HEK293 (cell line): ENCODE results near the gene RPS18.

Source experiments
- ELK4 ChIP-seq: IDR thresholded peaks from 2 replicates; pipeline ENCODE4 v1.6.1; 2011; ENCODE audit warnings: mild to moderate bottlenecking, low read depth, low read length, borderline replicate concordance
- GFI1B ChIP-seq: fragments of 450-650 bp; formaldehyde crosslinking; IDR thresholded peaks from 2 replicates; pipeline ENCODE4 v1.5.1; 2016; ENCODE audit warnings: missing biosample characterization, missing genetic modification characterization
- GLI4 ChIP-seq: fragments of 450-650 bp; formaldehyde crosslinking; IDR thresholded peaks from 2 replicates; pipeline ENCODE4 v1.5.1; 2016; ENCODE audit warnings: missing biosample characterization, missing genetic modification characterization
- HOXC10 ChIP-seq: sonication (generic); formaldehyde crosslinking; IDR thresholded peaks from 2 replicates; pipeline ENCODE4 v1.8.1; 2023; ENCODE audit warnings: mild to moderate bottlenecking, missing genetic modification reagents
- KLF16 ChIP-seq: fragments of 450-650 bp; formaldehyde crosslinking; IDR thresholded peaks from 2 replicates; pipeline ENCODE4 v1.5.1; 2017; ENCODE audit warnings: missing biosample characterization, missing genetic modification characterization
- KLF7 ChIP-seq: fragments of 450-650 bp; formaldehyde crosslinking; IDR thresholded peaks from 2 replicates; pipeline ENCODE4 v1.5.1; 2016; ENCODE audit warnings: missing biosample characterization, missing genetic modification characterization, borderline replicate concordance
- REST ChIP-seq: fragments of 450-650 bp; formaldehyde crosslinking; IDR thresholded peaks from 2 replicates; pipeline ENCODE4 v1.5.1; 2016; ENCODE audit warnings: missing biosample characterization, missing genetic modification characterization
- SCRT1 ChIP-seq: fragments of 450-650 bp; formaldehyde crosslinking; IDR thresholded peaks from 2 replicates; pipeline ENCODE4 v1.5.1; 2016; ENCODE audit warnings: missing biosample characterization, missing genetic modification characterization, borderline replicate concordance
- SETDB1 ChIP-seq: IDR thresholded peaks from one replicate; pipeline ENCODE4 v1.6.1; 2017; ENCODE audit warnings: mild to moderate bottlenecking, low read length, moderate library complexity, mixed read lengths; ENCODE audit not compliant: insufficient read length
- SP7 ChIP-seq: fragments of 450-650 bp; formaldehyde crosslinking; IDR thresholded peaks from 2 replicates; pipeline ENCODE4 v1.5.1; 2016; ENCODE audit warnings: missing biosample characterization, missing genetic modification characterization
- TSHZ1 ChIP-seq: fragments of 450-650 bp; formaldehyde crosslinking; IDR thresholded peaks from 2 replicates; pipeline ENCODE4 v1.5.1; 2016; ENCODE audit warnings: missing biosample characterization, missing genetic modification characterization, borderline replicate concordance
- ZBTB1 ChIP-seq: fragments of 450-650 bp; formaldehyde crosslinking; IDR thresholded peaks from 2 replicates; pipeline ENCODE4 v1.5.1; 2016; ENCODE audit warnings: missing biosample characterization, missing genetic modification characterization
- ZBTB17 ChIP-seq: fragments of 450-650 bp; formaldehyde crosslinking; IDR thresholded peaks from 2 replicates; pipeline ENCODE4 v1.5.1; 2016; ENCODE audit warnings: missing biosample characterization, missing genetic modification characterization
- ZBTB20 ChIP-seq: fragments of 450-650 bp; formaldehyde crosslinking; IDR thresholded peaks from 2 replicates; pipeline ENCODE4 v1.5.1; 2016; ENCODE audit warnings: missing biosample characterization, missing genetic modification characterization
- ZNF202 ChIP-seq: fragments of 450-650 bp; formaldehyde crosslinking; IDR thresholded peaks from 2 replicates; pipeline ENCODE4 v1.5.1; 2016; ENCODE audit warnings: missing biosample characterization, missing genetic modification characterization, borderline replicate concordance
- ZNF274 ChIP-seq, 2 experiments: fragments of 200-500 bp in 1 of 2; fragments of 450-650 bp in 1 of 2; sonication (Bioruptor generic) in 1 of 2; formaldehyde crosslinking in 1 of 2; IDR thresholded peaks; 2 replicates each; pipeline versions ENCODE4 v1.5.1 to v1.6.1; 2014 to 2016; ENCODE audit warnings: borderline replicate concordance in 1 of 2, inconsistent platforms in 1 of 2, low read length in 1 of 2, missing biosample characterization in 1 of 2, missing genetic modification characterization in 1 of 2
- ZNF335 ChIP-seq: fragments of 450-650 bp; formaldehyde crosslinking; conservative IDR thresholded peaks from 2 replicates; pipeline ENCODE4 v1.5.1; 2016; ENCODE audit warnings: missing biosample characterization, missing genetic modification characterization
- ZNF423 ChIP-seq: fragments of 450-650 bp; formaldehyde crosslinking; IDR thresholded peaks from 2 replicates; pipeline ENCODE4 v1.5.1; 2016; ENCODE audit warnings: missing biosample characterization, missing genetic modification characterization
- ZNF433 ChIP-seq: fragments of 450-650 bp; formaldehyde crosslinking; IDR thresholded peaks from 2 replicates; pipeline ENCODE4 v1.5.1; 2016; ENCODE audit warnings: missing biosample characterization, missing genetic modification characterization, low read depth
- ZNF513 ChIP-seq: fragments of 450-650 bp; IDR thresholded peaks from 2 replicates; pipeline ENCODE4 v1.5.1; 2018; ENCODE audit warnings: missing biosample characterization, missing genetic modification characterization
- ZNF529 ChIP-seq: fragments of 450-650 bp; formaldehyde crosslinking; IDR thresholded peaks from 2 replicates; pipeline ENCODE4 v1.5.1; 2017; ENCODE audit warnings: missing genetic modification characterization, missing biosample characterization; ENCODE audit not compliant: insufficient replicate concordance
- ZNF621 ChIP-seq: fragments of 450-650 bp; formaldehyde crosslinking; IDR thresholded peaks from 2 replicates; pipeline ENCODE4 v1.5.1; 2017; ENCODE audit warnings: missing biosample characterization, missing genetic modification characterization
- ZNF629 ChIP-seq: fragments of 450-650 bp; formaldehyde crosslinking; IDR thresholded peaks from 2 replicates; pipeline ENCODE4 v1.5.1; 2017; ENCODE audit warnings: missing biosample characterization, missing genetic modification characterization
- ZNF704 ChIP-seq: fragments of 450-650 bp; formaldehyde crosslinking; IDR thresholded peaks from 2 replicates; pipeline ENCODE4 v1.5.1; 2016; ENCODE audit warnings: missing biosample characterization, missing genetic modification characterization
- ZNF76 ChIP-seq: fragments of 450-650 bp; formaldehyde crosslinking; IDR thresholded peaks from 2 replicates; pipeline ENCODE4; 2016; ENCODE audit warnings: low read depth, missing biosample characterization, missing genetic modification characterization, borderline replicate concordance
- ZNF777 ChIP-seq: fragments of 450-650 bp; formaldehyde crosslinking; IDR thresholded peaks from 2 replicates; pipeline ENCODE4 v1.5.1; 2017; ENCODE audit warnings: missing biosample characterization, missing genetic modification characterization, borderline replicate concordance
- ZSCAN5A ChIP-seq: fragments of 450-650 bp; formaldehyde crosslinking; IDR thresholded peaks from 2 replicates; pipeline ENCODE4 v1.5.1; 2016; ENCODE audit warnings: missing biosample characterization, missing genetic modification characterization

Gene RPS18

GRCh38 chr6:33299237-33299944, 27.5 kb downstream of the RPS18 start (continued):
- TF ChIP-seq KLF7 (tag by site-specific recombination) (no peak), ZNF513 (tag by site-specific recombination) (no peak), ZNF423 (tag by site-specific recombination) (peak; percentile 79), ZBTB1 (no peak), ZNF621 (tag by site-specific recombination) (no peak), SETDB1 (no peak), ZNF629 (tag by site-specific recombination) (peak; percentile 71), ZNF202 (tag by site-specific recombination) (no peak), KLF16 (peak; percentile 64), SP7 (tag by site-specific recombination) (peak; percentile 76), ZNF433 (no peak), GFI1B (tag by site-specific recombination) (no peak), ZBTB20 (tag by site-specific recombination) (peak; percentile 67), ZNF529 (tag by site-specific recombination) (no peak), ELK4 (peak; percentile 94), ZNF777 (tag by site-specific recombination) (peak; percentile 84), ZNF76 (peak; percentile 53), REST (tag by site-specific recombination) (peak; percentile 27; the same call in 1 of the 2 replicates), ZNF274 (IDR thresholded peaks at IDR 0.05; ENCODE audit: low read length) (no peak), ZNF274 (tag by site-specific recombination; IDR thresholded peaks at IDR 0.05; ENCODE audit: borderline replicate concordance) (no peak), ZNF335 (tag by site-specific recombination) (peak; percentile 74; the same call in 1 of the 2 replicates), GLI4 (tag by site-specific recombination) (no peak), ZNF704 (tag by site-specific recombination) (no peak), ZBTB17 (tag by site-specific recombination) (peak; percentile 99), SCRT1 (no peak), TSHZ1 (tag by site-specific recombination) (0 out of 2 replicates have a peak, but pooled peaks have one; percentile 14), ZSCAN5A (tag by site-specific recombination) (0 out of 2 replicates have a peak, but pooled peaks have one; percentile 45), HOXC10 (CRISPR knock-in tag) (peak; percentile 86)
